ENCODE measurements around the gene BTG1.

Gene BTG1

GRCh38 chr12:92156139-92156538 is 10.5 kb upstream of the BTG1 start:
- no peaks in the 10 kb centered on the region for H3F3A ChIP-seq (ENCODE audit: low read depth)
- H3K4me2 ChIP-seq (ENCODE audit: low read depth, low read length, poor library complexity, severe bottlenecking), result no peak overlapping the region
- no peak overlapping the region for H2AFZ ChIP-seq (ENCODE audit: low read length)
- no peaks in the 10 kb centered on the region for H3K9me3 ChIP-seq (ENCODE audit: insufficient read depth, low read depth, low read length)
- no peak for TF ChIP-seq EZH2phosphoT487 (IDR thresholded peaks at IDR 0.05; ENCODE audit: borderline replicate concordance)
- TF ChIP-seq, protein P1, sequence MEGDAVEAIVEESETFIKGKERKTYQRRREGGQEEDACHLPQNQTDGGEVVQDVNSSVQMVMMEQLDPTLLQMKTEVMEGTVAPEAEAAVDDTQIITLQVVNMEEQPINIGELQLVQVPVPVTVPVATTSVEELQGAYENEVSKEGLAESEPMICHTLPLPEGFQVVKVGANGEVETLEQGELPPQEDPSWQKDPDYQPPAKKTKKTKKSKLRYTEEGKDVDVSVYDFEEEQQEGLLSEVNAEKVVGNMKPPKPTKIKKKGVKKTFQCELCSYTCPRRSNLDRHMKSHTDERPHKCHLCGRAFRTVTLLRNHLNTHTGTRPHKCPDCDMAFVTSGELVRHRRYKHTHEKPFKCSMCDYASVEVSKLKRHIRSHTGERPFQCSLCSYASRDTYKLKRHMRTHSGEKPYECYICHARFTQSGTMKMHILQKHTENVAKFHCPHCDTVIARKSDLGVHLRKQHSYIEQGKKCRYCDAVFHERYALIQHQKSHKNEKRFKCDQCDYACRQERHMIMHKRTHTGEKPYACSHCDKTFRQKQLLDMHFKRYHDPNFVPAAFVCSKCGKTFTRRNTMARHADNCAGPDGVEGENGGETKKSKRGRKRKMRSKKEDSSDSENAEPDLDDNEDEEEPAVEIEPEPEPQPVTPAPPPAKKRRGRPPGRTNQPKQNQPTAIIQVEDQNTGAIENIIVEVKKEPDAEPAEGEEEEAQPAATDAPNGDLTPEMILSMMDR (conservative IDR thresholded peaks at IDR 0.05; ENCODE audit: low read length), result no peak
- no peaks in the 10 kb centered on the region for H3K79me2 ChIP-seq (ENCODE audit: insufficient read depth, low read length)
- H3K4me1 ChIP-seq (ENCODE audit: insufficient read depth, low read length, poor library complexity, severe bottlenecking), result no peaks in the 10 kb centered on the region
- no peaks in the 10 kb centered on the region for H3K36me3 ChIP-seq (ENCODE audit: insufficient read depth, low read length)
- no peaks in the 10 kb centered on the region for H3K9me2 ChIP-seq (replicated peaks; ENCODE audit: low read depth, low read length)
- no peaks in the 10 kb centered on the region for H3K27me3 ChIP-seq (ENCODE audit: insufficient read depth, low read length, poor library complexity, severe bottlenecking)
- no peak overlapping the region for H3K9ac ChIP-seq (ENCODE audit: low read depth, low read length, poor library complexity, severe bottlenecking)
- no peak overlapping the region for H3K4me3 ChIP-seq (ENCODE audit: low read length, poor library complexity, severe bottlenecking)
- no peaks in the 10 kb centered on the region for H4K20me1 ChIP-seq (ENCODE audit: insufficient read depth, low read length, poor library complexity, severe bottlenecking)

GRCh38 chr12:92155733-92156132 is 10.1 kb upstream of the BTG1 start:
- no peaks in the 10 kb centered on the region for H3K27me3 ChIP-seq (ENCODE audit: insufficient read depth, low read length, poor library complexity, severe bottlenecking)
- TF ChIP-seq, protein P1 (conservative IDR thresholded peaks at IDR 0.05; ENCODE audit: low read length), result no peak
- TF ChIP-seq EZH2phosphoT487 (IDR thresholded peaks at IDR 0.05; ENCODE audit: borderline replicate concordance), result no peak
- H3K9me2 ChIP-seq (replicated peaks; ENCODE audit: low read depth, low read length), result no peaks in the 10 kb centered on the region
- no peak overlapping the region for H3K4me3 ChIP-seq (ENCODE audit: low read length, poor library complexity, severe bottlenecking)
- H3K4me2 ChIP-seq (ENCODE audit: low read depth, low read length, poor library complexity, severe bottlenecking), result no peak overlapping the region
- H3K4me1 ChIP-seq (ENCODE audit: insufficient read depth, low read length, poor library complexity, severe bottlenecking), result no peaks in the 10 kb centered on the region
- no peaks in the 10 kb centered on the region for H3F3A ChIP-seq (ENCODE audit: low read depth)
- H3K79me2 ChIP-seq (ENCODE audit: insufficient read depth, low read length), result no peaks in the 10 kb centered on the region
- no peak overlapping the region for H2AFZ ChIP-seq (ENCODE audit: low read length)
- no peaks in the 10 kb centered on the region for H3K36me3 ChIP-seq (ENCODE audit: insufficient read depth, low read length)
- H3K9me3 ChIP-seq (ENCODE audit: insufficient read depth, low read depth, low read length), result no peaks in the 10 kb centered on the region
- H4K20me1 ChIP-seq (ENCODE audit: insufficient read depth, low read length, poor library complexity, severe bottlenecking), result no peaks in the 10 kb centered on the region
- no peak overlapping the region for H3K9ac ChIP-seq (ENCODE audit: low read depth, low read length, poor library complexity, severe bottlenecking)

- Histone ChIP-seq H3F3A (ENCODE audit: low read depth) (no peaks in the 10 kb centered on the region), H3K9me3 (ENCODE audit: insufficient read depth, low read depth, low read length) (no peaks in the 10 kb centered on the region), H4K20me1 (ENCODE audit: insufficient read depth, low read length, poor library complexity, severe bottlenecking) (no peaks in the 10 kb centered on the region), H3K9me2 (replicated peaks; ENCODE audit: low read depth, low read length) (no peaks in the 10 kb centered on the region), H3K4me2 (ENCODE audit: low read depth, low read length, poor library complexity, severe bottlenecking) (no peak overlapping the region), H3K4me1 (ENCODE audit: insufficient read depth, low read length, poor library complexity, severe bottlenecking) (peaks cover 3% of the 10 kb centered on the region), H3K9ac (ENCODE audit: low read depth, low read length, poor library complexity, severe bottlenecking) (no peak overlapping the region), H3K36me3 (ENCODE audit: insufficient read depth, low read length) (no peaks in the 10 kb centered on the region), H3K79me2 (ENCODE audit: insufficient read depth, low read length) (no peaks in the 10 kb centered on the region), H3K4me3 (ENCODE audit: low read length, poor library complexity, severe bottlenecking) (no peak overlapping the region), H3K27me3 (ENCODE audit: insufficient read depth, low read length, poor library complexity, severe bottlenecking) (no peaks in the 10 kb centered on the region), H2AFZ (ENCODE audit: low read length) (no peak overlapping the region)
- TF ChIP-seq, protein P1 (conservative IDR thresholded peaks at IDR 0.05; ENCODE audit: low read length), result no peak
- no peak for TF ChIP-seq EZH2phosphoT487 (IDR thresholded peaks at IDR 0.05; ENCODE audit: borderline replicate concordance)
Measured at GRCh38 chr12:92151916-92152315, 6.3 kb upstream of the BTG1 start.

Data from Loucy (cell line).